Panc1 (cell line): ENCODE results near the gene PSMD1. TPM values are rescaled to one million over a fixed set of nuclear protein-coding genes. Genes with fewer than 3 reads are reported as not detected.

Experiments used
- ATAC-seq: fragments of 200-7000 bp; cut with Tn5 transposase; 2 replicates; pipeline ENCODE4 v1.9.1; 2020; ENCODE audit warnings: mild to moderate bottlenecking, moderate library complexity
- BruUV-seq: library from RNA; stranded (reverse); fragments of 400-500 nt; replicated peaks from 2 replicates; lab custom pipeline; 2021; lab: Mats Ljungman, UMichigan
- CTCF ChIA-PET: fragments of 300-600 bp; sonication (Branson Sonifier 250); formaldehyde crosslinking; loops from one replicate; lab custom pipeline; 2022; ENCODE audit warnings: antibody characterized with exemption; lab: Charles Lee
- POLR2A ChIA-PET: fragments of 300-600 bp; sonication (Branson Sonifier 250); formaldehyde crosslinking; loops from one replicate; lab custom pipeline; 2022; ENCODE audit warnings: antibody characterized with exemption; lab: Charles Lee
- DNase-seq: peaks from one replicate; pipeline ENCODE4 v3.0.0-alpha.2; 2010; ENCODE audit warnings: low read depth, low spot score
- H3K27ac ChIP-seq: 2 replicates; pipeline ENCODE4 v1.5.1; 2011; ENCODE audit warnings: mild to moderate bottlenecking, low read length, inconsistent platforms
- H3K27me3 ChIP-seq: fragments of 200-500 bp; sonication (Bioruptor generic); 2 replicates; pipeline ENCODE4 v1.6.0; 2014; ENCODE audit warnings: low read length, inconsistent platforms; ENCODE audit not compliant: control insufficient read depth, insufficient read depth
- H3K36me3 ChIP-seq: fragments of 200-500 bp; sonication (Bioruptor generic); 2 replicates; pipeline ENCODE4 v1.5.1; 2014; ENCODE audit warnings: inconsistent platforms, mild to moderate bottlenecking, low read length, moderate library complexity; ENCODE audit not compliant: control insufficient read depth, insufficient read depth
- H3K4me1 ChIP-seq: 2 replicates; pipeline ENCODE4 v1.5.1; 2011; ENCODE audit warnings: inconsistent platforms, mild to moderate bottlenecking, low read length, moderate library complexity; ENCODE audit not compliant: control insufficient read depth, insufficient read depth
- H3K4me3 ChIP-seq, 2 experiments: 2 replicates each; pipeline ENCODE4 v1.5.1; 2011 to 2012; ENCODE audit warnings: low read depth in 2 of 2, low read length in 2 of 2, mild to moderate bottlenecking in 2 of 2, inconsistent platforms in 1 of 2, moderate library complexity in 1 of 2
- H3K9me3 ChIP-seq: fragments of 200-500 bp; sonication (Bioruptor generic); 2 replicates; pipeline ENCODE4 v1.5.1; 2014; ENCODE audit warnings: low read depth, mild to moderate bottlenecking, inconsistent platforms, low read length, moderate library complexity; ENCODE audit not compliant: control insufficient read depth, insufficient read depth
- POLR2AphosphoS5 ChIP-seq: IDR thresholded peaks from 2 replicates; pipeline ENCODE4 v1.6.1; 2012; ENCODE audit warnings: mild to moderate bottlenecking, low read depth, low read length, moderate library complexity
- REST ChIP-seq, 2 experiments: IDR thresholded peaks; 2 replicates each; pipeline ENCODE4 v1.6.1; 2011 to 2012; ENCODE audit warnings: low read depth in 2 of 2, control low read depth in 1 of 2, low read length in 1 of 2, mild to moderate bottlenecking in 1 of 2, moderate library complexity in 1 of 2; ENCODE audit not compliant: insufficient read depth in 1 of 2
- SIN3A ChIP-seq: IDR thresholded peaks from 2 replicates; pipeline ENCODE4 v1.6.1; 2012; ENCODE audit warnings: low read depth, mild to moderate bottlenecking, low read length, moderate library complexity, borderline replicate concordance; ENCODE audit not compliant: insufficient read depth
- TCF7L2 ChIP-seq: IDR thresholded peaks from 2 replicates; pipeline ENCODE4 v1.6.1; 2011; ENCODE audit warnings: mild to moderate bottlenecking, low read depth, low read length, inconsistent platforms
- in situ Hi-C: cut with HindIII; loops from 2 replicates; pipeline ENCODE4 v1.10.0; 2016; ENCODE audit warnings: low sequenced_read_pairs, low pct_unique_long_range_greater_than_20kb
- intact Hi-C: fragments of 100-400 bp; cut with micrococcal nuclease; formaldehyde crosslinking; loops from one replicate; pipeline ENCODE4 v1.10.0; 2022; ENCODE audit not compliant: unreplicated experiment
- total RNA-seq: library from RNA; stranded (reverse); gene quantifications from one replicate; pipeline ENCODE4 v1.2.1, GENCODE V29; 2021; ENCODE audit not compliant: unreplicated experiment
- TF ChIP-seq, protein P1 (sequence below): fragments of 450-650 bp; IDR thresholded peaks from 2 replicates; pipeline ENCODE4 v1.5.1; 2017; ENCODE audit warnings: mild to moderate bottlenecking

PSMD1 gene
- total RNA-seq, 1 experiment from 2014 or later = 146 TPM

DNA sequence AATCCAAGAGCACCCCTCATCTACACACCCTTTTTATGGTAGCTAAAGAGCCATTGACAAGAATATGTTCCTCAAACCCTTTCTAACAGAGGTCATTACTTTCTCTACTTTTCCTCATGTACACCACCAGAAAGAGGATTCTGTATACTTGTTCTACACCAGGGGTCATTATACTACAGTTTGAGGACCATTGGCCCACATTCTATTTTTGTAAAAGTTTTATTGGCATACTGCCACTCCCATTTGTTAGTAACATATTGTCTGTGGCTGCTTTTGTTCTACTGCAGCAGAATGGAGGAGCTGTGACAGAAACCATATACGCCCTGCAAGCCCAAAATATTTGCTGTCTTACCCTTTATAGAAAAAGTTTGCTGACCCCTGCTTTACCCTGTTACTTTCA is 53.9 kb downstream of the PSMD1 start:
- peaks cover 40% of the 10 kb centered on the region for H3K36me3 ChIP-seq
- H3K27ac ChIP-seq = no peak overlapping the region
- CTCF ChIA-PET = no interaction called here
- POLR2A ChIA-PET = interaction anchor here (0.5 kb wide), 1 partner anchor 312 kb away, joined by 3 read pairs; no protein-coding TSS in a partner anchor
- H3K27me3 ChIP-seq = no peaks in the 10 kb centered on the region
- H3K9me3 ChIP-seq = no peaks in the 10 kb centered on the region
- in situ Hi-C loops (no loop called here), intact Hi-C loops (no loop called here)
- TF ChIP-seq POLR2AphosphoS5 = no peak
- no TSS peak for BruUV-seq
- H3K4me1 ChIP-seq = no peaks in the 10 kb centered on the region
- H3K4me3 ChIP-seq = no peak overlapping the region
- DNase-seq (no peak), ATAC-seq (no peak)

DNA sequence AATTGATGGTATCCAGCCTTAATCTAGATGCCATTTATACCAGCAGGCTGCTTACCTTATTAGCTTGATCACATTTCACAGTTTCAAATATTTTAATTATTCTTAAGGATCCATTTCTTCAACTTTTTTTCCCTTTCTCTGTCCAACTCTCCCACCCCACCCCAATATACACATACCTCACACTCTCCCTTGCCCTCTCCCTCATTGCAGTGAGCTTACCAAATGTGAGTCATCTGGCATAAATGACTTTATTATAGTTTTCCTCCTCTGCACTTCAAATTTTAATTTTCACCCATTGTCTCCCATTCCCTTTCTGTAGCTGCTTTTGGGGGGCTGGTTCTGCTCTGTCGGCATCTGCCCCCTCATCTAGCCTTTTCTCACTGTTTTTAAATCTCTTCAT is 55.3 kb downstream of the PSMD1 start:
- POLR2A ChIA-PET = interaction anchor here (0.6 kb wide), 1 partner anchor 73 kb away, joined by 4 read pairs; no protein-coding TSS in a partner anchor

More for the DNA sequence above, 55.3 kb downstream of the PSMD1 start:
- peaks cover 42% of the 10 kb centered on the region for H3K36me3 ChIP-seq
- H3K4me3 ChIP-seq = no peak overlapping the region
- DNase-seq (no peak), ATAC-seq (no peak)
- H3K27me3 ChIP-seq = no peaks in the 10 kb centered on the region
- no peak overlapping the region for H3K27ac ChIP-seq
- BruUV-seq = no TSS peak
- intact Hi-C loops (no loop called here), in situ Hi-C loops (no loop called here)
- TF ChIP-seq SIN3A = no peak
- no peak for TF ChIP-seq REST (IDR thresholded peaks at IDR 0.05; ENCODE audit: insufficient read depth in 1 of 2, low read depth in 2 of 2, low read length in 1 of 2)
- TF ChIP-seq POLR2AphosphoS5 = no peak
- no peak for TF ChIP-seq TCF7L2
- TF ChIP-seq, protein P1, sequence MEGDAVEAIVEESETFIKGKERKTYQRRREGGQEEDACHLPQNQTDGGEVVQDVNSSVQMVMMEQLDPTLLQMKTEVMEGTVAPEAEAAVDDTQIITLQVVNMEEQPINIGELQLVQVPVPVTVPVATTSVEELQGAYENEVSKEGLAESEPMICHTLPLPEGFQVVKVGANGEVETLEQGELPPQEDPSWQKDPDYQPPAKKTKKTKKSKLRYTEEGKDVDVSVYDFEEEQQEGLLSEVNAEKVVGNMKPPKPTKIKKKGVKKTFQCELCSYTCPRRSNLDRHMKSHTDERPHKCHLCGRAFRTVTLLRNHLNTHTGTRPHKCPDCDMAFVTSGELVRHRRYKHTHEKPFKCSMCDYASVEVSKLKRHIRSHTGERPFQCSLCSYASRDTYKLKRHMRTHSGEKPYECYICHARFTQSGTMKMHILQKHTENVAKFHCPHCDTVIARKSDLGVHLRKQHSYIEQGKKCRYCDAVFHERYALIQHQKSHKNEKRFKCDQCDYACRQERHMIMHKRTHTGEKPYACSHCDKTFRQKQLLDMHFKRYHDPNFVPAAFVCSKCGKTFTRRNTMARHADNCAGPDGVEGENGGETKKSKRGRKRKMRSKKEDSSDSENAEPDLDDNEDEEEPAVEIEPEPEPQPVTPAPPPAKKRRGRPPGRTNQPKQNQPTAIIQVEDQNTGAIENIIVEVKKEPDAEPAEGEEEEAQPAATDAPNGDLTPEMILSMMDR = no peak
- CTCF ChIA-PET = no interaction called here
- H3K9me3 ChIP-seq = no peaks in the 10 kb centered on the region
- H3K4me1 ChIP-seq = no peaks in the 10 kb centered on the region; the same call in 1 of the 2 replicates
